Inflammatory macrophage treated with lipopolysaccharide for 1 hour (primary cell): ENCODE measurements around the gene CADPS2.
"Not testable (repeated sequence)": the region's sequence is repeated elsewhere in the genome, so short reads cannot be mapped to it uniquely, and the experiment has no call there.

Source experiments
- DNase-seq, 2 donors: peaks; one replicate each; pipeline ENCODE4 v3.0.0-alpha.2; 2020 to 2022

Gene CADPS2

GRCh38 chr7:122304996-122305421, 581.3 kb downstream of the CADPS2 start:
- DNase-seq: no peak

GRCh38 chr7:122304319-122304975, 581.8 kb downstream of the CADPS2 start, which contains the start of gene FEZF1:
Gene FEZF1 (minus strand): TSS chr7:122304750. CDS start chr7:122304437, 313 bp downstream.
- DNase-seq: no peak

GRCh38 chr7:122303531-122304318, 582.5 kb downstream of the CADPS2 start:
- no peak for DNase-seq

DNA sequence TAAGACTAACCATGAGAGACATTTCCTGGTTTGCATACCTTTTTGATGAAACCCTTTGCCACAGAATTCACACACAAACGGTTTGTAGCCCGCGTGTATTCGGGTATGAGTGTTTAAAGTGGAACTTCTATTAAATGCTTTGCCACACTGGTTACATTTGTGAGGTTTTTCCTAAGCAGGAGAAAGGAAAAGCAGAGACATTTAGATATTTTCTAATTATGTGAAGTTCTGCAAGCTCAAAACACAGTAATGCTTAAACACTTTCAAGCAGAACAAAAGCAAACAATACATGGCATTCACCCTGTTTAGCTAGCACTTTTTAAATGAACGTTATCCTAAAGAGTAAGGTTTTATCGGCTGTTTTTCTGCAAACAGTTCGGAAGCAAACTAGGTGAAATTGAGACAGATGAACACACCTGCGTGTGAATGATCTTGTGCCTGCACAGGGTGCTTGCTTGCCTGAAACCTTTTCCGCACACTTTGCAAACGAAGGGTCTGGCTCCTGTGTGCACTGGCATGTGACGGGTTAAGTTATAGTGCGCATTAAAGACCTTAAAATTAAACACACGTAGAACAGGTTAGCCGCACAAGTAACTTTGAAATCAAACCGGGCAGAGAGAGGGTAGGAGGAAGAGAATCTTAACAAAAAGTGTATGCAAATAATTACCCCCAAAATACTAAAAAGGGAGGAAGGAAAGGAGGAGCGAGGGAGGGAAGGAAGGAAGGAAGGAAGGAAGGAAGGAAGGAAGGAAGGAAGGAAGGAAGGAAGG, 583.3 kb downstream of the CADPS2 start:
- DNase-seq: no peak

DNA sequence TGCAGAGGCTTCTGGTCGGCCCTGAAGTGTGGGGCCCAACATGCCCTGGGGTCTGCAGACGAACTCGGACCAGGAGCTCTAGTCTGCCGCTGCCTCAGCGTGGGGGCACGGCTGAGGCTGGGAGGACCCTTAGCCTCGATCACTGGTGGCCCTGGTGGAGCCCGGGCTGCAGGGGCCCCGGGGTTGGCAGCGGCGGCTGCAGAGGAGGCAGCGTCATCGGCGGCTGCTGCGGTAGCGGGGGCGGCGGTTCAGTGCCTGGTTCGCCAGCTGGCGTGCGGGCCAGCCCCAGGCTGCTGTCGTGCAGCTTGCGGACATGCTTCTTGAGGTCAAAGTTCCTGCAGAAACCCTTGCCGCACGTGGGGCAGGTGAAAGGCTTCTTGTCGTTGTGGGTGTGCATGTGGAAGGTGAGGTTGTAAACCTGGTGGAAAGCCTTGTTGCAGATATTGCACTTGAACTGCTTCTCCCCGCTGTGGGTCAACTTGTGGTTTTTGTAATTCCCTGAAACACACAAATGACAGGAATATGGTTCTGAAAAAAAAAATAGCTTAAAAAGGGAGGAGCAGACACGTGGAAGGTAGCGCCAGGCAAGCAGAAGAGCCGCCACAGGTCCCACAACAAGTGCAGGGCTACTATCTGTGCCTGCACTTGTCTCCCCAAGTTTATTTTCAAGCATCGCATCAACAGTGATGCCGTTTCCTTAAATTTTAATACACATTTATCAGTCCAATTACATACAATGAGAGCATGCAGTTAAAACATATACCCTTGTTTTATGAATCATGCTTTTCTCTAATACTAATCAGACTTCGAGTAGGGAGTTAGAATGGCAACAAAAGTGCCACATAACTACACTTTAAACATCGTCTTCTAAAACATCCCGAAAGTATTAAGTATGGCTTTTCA, 584.2 kb downstream of the CADPS2 start:
- no peak for DNase-seq

- DNase-seq: no peak
Measured at GRCh38 chr7:122300956-122301833, 585.1 kb downstream of the CADPS2 start.

GRCh38 chr7:122300211-122300932, 585.9 kb downstream of the CADPS2 start:
- DNase-seq: no peak

- DNase-seq: no peak
Measured at GRCh38 chr7:122299624-122300210, 586.5 kb downstream of the CADPS2 start.

GRCh38 chr7:122298618-122299017, 587.6 kb downstream of the CADPS2 start:
- no peak for DNase-seq

GRCh38 chr7:122298131-122298530, 588.1 kb downstream of the CADPS2 start:
- DNase-seq: no peak

GRCh38 chr7:122291189-122291588, 595.1 kb downstream of the CADPS2 start:
- DNase-seq: no peak

GRCh38 chr7:122290476-122290875, 595.8 kb downstream of the CADPS2 start:
- no peak for DNase-seq

DNA sequence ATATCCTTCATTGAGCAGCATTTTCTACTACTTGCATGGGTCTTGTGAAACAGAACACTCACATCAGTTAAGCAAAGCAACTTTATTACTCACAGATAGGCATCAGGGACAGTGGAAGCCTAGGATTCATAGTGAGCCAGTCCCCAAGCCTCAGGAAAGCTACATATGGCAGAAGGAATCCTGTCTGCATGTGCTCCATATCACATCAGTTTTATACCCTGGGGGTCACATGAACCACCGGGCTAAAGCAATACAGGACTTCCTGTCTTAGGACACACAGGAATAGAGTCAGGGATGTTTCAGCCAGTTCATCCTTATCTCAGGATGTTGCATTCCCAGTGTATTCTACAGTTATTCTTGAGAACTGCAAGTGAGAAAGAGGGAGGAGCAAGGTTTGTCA, 596.8 kb downstream of the CADPS2 start:
- DNase-seq: no peak

GRCh38 chr7:122284608-122285007, 601.7 kb downstream of the CADPS2 start:
- DNase-seq: not testable (repeated sequence)

- no peak for DNase-seq
Measured at GRCh38 chr7:122273117-122273516, 613.1 kb downstream of the CADPS2 start.

- DNase-seq: no peak
Measured at GRCh38 chr7:122269241-122269640, 617.0 kb downstream of the CADPS2 start.
